Tibial artery (tissue), 4 donors: Measurements from ENCODE around the gene DSCAM.

ENCODE experiments used
- DNase-seq, 2 donors: peaks; one replicate each; pipeline ENCODE4 v3.0.0-alpha.2; 2019
- H3K27ac ChIP-seq, 2 donors: fragments of 200-600 bp; sonication (generic) in 1 of 2; 1 replicate in 1 of 2; 2 replicates in 1 of 2; pipeline ENCODE4 v1.5.1; 2018 to 2019; ENCODE audit warnings: mild to moderate bottlenecking in 1 of 2
- H3K27me3 ChIP-seq, 2 donors: fragments of 200-600 bp; sonication (generic) in 1 of 2; one replicate each; pipeline versions ENCODE4 v1.5.1 to v1.6.0; 2016 to 2019
- H3K36me3 ChIP-seq, 3 donors: fragments of 200-600 bp; sonication (generic) in 2 of 3; one replicate each; pipeline ENCODE4 v1.5.1; 2016 to 2019; ENCODE audit warnings: mild to moderate bottlenecking in 2 of 3
- H3K4me1 ChIP-seq, 4 donors: fragments of 200-600 bp; sonication (generic) in 2 of 4; 1 replicate in 3 of 4; 2 replicates in 1 of 4; pipeline ENCODE4 v1.5.1; 2016 to 2019
- H3K4me3 ChIP-seq, 2 donors: fragments of 200-600 bp; sonication (generic) in 1 of 2; 1 replicate in 1 of 2; 2 replicates in 1 of 2; pipeline ENCODE4 v1.5.1; 2018 to 2019; ENCODE audit warnings: mild to moderate bottlenecking in 2 of 2
- H3K9me3 ChIP-seq, 3 donors: fragments of 200-600 bp; sonication (generic) in 1 of 3; one replicate each; pipeline ENCODE4 v1.5.1; 2016 to 2019
- intact Hi-C: fragments of 100-400 bp; cut with DNase I; formaldehyde crosslinking; loops from one replicate; pipeline ENCODE4 v1.15.0; 2023; ENCODE audit warnings: low total_unique reads
- TF ChIP-seq, protein P1 (sequence below), 2 experiments: fragments of 200-600 bp in 1 of 2; fragments of 450-650 bp in 1 of 2; IDR thresholded peaks; one replicate each; pipeline ENCODE4 v1.5.1; 2017 to 2019; ENCODE audit warnings: antibody characterized with exemption in 2 of 2, mild to moderate bottlenecking in 1 of 2, moderate library complexity in 1 of 2

The DSCAM gene

DNA sequence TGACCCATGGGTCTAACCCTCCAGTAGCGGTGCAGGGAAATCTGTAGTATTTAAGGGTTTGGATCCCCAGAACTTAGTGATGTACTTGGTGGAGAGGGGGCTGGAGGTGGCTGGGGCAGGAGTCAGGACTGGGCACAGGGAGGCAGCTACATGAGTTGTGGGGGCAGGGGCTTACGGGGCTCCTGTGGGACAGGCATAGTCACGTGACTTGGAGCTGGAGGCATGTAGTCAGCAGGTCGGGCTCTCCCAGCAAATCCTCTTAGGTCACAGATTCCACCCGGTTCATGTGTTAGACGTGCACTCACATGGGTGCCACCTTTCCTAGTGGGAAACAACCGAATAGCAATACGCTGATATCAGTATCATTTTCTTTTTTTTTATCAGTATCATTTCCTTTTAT is 867.6 kb downstream of the DSCAM start:
- H3K9me3 ChIP-seq = no peaks in the 10 kb centered on the region
- H3K27ac ChIP-seq = no peak overlapping the region
- TF ChIP-seq, protein P1, sequence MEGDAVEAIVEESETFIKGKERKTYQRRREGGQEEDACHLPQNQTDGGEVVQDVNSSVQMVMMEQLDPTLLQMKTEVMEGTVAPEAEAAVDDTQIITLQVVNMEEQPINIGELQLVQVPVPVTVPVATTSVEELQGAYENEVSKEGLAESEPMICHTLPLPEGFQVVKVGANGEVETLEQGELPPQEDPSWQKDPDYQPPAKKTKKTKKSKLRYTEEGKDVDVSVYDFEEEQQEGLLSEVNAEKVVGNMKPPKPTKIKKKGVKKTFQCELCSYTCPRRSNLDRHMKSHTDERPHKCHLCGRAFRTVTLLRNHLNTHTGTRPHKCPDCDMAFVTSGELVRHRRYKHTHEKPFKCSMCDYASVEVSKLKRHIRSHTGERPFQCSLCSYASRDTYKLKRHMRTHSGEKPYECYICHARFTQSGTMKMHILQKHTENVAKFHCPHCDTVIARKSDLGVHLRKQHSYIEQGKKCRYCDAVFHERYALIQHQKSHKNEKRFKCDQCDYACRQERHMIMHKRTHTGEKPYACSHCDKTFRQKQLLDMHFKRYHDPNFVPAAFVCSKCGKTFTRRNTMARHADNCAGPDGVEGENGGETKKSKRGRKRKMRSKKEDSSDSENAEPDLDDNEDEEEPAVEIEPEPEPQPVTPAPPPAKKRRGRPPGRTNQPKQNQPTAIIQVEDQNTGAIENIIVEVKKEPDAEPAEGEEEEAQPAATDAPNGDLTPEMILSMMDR (IDR thresholded peaks at IDR 0.05) = no peak
- peaks cover 0 to 9% of the 10 kb centered on the region in 2 donors for H3K27me3 ChIP-seq
- DNase-seq = no peak
- no peaks in the 10 kb centered on the region for H3K36me3 ChIP-seq
- H3K4me3 ChIP-seq = no peak overlapping the region
- intact Hi-C loops = no loop called here
- no peaks in the 10 kb centered on the region for H3K4me1 ChIP-seq

DNA sequence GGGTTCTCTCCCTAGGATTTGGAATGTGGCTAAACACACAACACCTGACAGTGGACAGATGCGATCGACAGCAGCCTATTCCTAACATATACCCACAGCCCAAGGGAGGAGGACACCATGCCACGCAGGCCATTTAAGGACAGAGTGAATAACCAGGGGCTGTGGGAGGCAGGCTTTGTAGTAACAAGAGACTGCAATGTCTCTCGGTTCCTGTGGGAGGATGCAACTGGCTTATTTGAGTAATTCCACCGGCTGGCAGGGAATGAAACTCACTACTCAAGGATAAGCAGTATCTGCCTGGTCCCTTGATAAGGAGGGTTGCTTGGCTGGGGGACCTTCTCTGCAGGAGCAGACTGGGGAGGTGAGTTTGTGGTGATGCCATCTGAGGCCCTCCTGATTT is 870.2 kb downstream of the DSCAM start:
- intact Hi-C loops = no loop called here

DNA sequence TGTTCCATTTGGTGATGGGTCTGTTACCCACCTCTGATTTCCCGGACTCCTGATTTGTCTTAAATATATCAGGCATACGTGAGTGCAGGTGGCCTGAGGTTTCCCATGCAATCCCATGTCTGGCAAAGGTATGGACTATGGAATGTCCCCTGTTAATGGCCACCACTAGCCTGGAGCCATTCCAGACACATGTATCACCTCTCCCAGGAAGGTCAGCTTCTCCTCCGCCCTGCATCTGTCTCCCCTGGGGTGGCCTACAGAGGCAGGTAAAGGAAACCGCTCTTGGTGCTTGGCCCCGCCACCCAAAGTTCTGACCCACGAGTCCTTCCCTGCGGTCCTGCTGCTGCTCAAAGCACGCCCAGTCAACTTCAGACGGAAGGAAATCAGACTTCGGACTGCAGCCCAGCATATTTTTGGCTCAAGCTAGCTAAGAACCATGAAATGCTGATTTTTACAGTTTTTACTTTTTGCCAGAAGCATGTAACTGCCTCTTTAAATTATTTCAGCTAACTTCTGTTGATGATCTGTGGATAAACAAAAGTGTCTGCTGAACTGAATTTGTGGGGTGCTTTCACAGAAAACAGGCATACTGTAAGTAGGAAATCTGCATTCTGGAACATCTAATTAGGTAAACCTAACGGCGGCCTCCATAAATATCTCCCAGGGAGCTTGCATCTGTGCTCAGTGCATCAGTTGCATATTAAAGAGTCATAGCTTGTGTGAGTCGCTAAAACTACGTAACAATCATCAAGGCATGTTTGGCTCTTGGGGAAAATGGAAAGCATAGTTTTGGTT is 873.8 kb downstream of the DSCAM start:
- intact Hi-C loops = no loop called here
- no peaks in the 10 kb centered on the region for H3K36me3 ChIP-seq
- H3K27me3 ChIP-seq = peaks cover 0 to 9% of the 10 kb centered on the region in 2 donors
- H3K9me3 ChIP-seq = no peaks in the 10 kb centered on the region
- no peaks in the 10 kb centered on the region for H3K4me1 ChIP-seq
- no peak for DNase-seq
- no peak overlapping the region for H3K4me3 ChIP-seq
- TF ChIP-seq, protein P1 (IDR thresholded peaks at IDR 0.05) = no peak
- no peak overlapping the region for H3K27ac ChIP-seq

More for the DNA sequence above, 870.2 kb downstream of the DSCAM start:
- Histone ChIP-seq H3K4me1 (no peaks in the 10 kb centered on the region), H3K27me3 (peaks cover 0 to 9% of the 10 kb centered on the region in 2 donors), H3K4me3 (no peak overlapping the region), H3K36me3 (no peaks in the 10 kb centered on the region), H3K9me3 (no peaks in the 10 kb centered on the region), H3K27ac (no peak overlapping the region)
- TF ChIP-seq, protein P1 (IDR thresholded peaks at IDR 0.05) = no peak
- DNase-seq = no peak

DNA sequence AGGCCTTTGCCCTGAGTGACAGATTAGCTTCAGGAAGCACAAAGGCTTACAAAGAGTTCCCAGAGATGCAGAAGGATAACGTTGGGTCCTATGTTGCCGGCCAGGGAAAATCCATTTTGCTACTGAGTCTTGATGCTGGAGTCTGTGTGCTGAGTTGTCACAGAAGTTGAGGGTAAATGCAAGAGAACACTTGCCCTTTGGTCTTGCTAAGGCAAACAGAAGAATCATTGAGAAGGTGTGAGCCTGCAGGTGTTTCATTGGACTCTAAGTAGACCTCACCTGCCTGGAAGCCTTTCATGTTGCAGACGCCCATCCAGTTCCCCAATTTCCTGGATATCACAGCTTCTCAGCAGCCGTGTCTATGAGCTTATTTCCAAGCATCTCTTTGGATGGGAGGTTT is 874.5 kb downstream of the DSCAM start:
- DNase-seq = no peak
- intact Hi-C loops = no loop called here
- TF ChIP-seq, protein P1 (IDR thresholded peaks at IDR 0.05) = no peak
- Histone ChIP-seq H3K9me3 (no peaks in the 10 kb centered on the region), H3K27ac (no peak overlapping the region), H3K4me1 (no peaks in the 10 kb centered on the region), H3K4me3 (no peak overlapping the region), H3K27me3 (peaks cover 0 to 9% of the 10 kb centered on the region in 2 donors), H3K36me3 (no peaks in the 10 kb centered on the region)

DNA sequence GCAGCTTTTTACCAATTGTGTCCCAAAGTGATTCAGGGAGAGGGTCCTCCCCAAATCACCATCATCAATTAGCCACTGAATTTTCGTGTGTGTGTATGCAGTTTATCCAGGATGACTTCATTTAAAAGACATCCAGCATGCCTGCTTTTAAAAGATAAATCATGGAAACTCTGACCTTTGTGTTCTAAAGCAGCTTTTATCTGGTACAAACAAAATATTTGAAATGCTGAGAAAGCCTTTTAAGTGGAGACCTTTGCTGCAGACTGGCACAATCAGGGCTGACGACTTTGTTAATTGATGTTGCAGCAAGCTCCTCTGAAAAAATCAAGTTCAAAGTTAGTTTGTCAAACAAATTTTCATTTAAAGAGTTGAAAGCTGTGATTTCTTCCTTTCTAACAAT is 875.0 kb downstream of the DSCAM start:
- no peak overlapping the region for H3K4me3 ChIP-seq
- intact Hi-C loops = no loop called here
- peaks cover 0 to 6% of the 10 kb centered on the region in 2 donors for H3K27me3 ChIP-seq
- no peak for DNase-seq
- TF ChIP-seq, protein P1 (IDR thresholded peaks at IDR 0.05) = no peak
- no peak overlapping the region for H3K27ac ChIP-seq
- H3K9me3 ChIP-seq = no peaks in the 10 kb centered on the region
- no peaks in the 10 kb centered on the region for H3K4me1 ChIP-seq
- no peaks in the 10 kb centered on the region for H3K36me3 ChIP-seq
